Measurements from ENCODE around the gene PRM3. TPM values are rescaled to one million over a fixed set of nuclear protein-coding genes. Genes with fewer than 3 reads are reported as not detected.
"Not testable (repeated sequence)": the region's sequence is repeated elsewhere in the genome, so short reads cannot be mapped to it uniquely, and the experiment has no call there.

Gene PRM3
- polyA plus RNA-seq, 3 donors from 2014 or later, result not detected

DNA sequence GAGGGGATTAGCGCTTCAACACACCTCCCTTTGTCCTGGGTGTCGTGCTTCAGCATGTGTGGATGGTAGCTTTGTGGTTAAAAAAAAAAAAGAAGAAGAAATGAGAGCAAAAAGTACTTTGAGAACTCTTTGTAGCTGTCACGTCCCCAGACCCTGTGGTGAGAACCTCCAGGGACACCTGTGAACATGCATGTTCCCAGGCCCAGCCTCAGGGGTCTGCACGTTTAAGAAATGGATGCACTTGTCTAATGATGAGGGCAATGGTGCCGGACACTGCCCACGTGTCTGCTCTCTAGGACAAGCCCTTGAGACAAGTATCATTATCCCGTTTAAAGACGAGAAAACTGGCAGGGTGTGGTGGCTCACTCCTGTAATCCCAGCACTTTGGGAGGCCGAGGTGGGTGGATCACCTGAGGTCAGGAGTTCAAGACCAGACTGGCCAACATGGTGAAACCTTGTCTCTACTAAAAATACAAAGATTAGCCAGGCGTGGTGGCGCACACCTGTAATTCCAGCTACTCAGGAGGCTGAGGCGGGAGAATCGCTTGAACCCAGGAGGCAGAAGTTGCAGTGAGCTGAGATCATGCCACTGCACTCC, 25.6 kb upstream of the PRM3 start:
- not testable (repeated sequence) for H3K9me3 Mint-ChIP-seq, DNase-seq, H3K36me3 Mint-ChIP-seq, H3K27ac Mint-ChIP-seq, H3K4me3 Mint-ChIP-seq
- Mint-ChIP-seq H3K4me1 (peaks cover 19 to 20% of the 10 kb centered on the region in 2 donors), H3K27me3 (ENCODE audit: low read depth in 3 of 3) (peaks cover 13 to 27% (median 16%) of the 10 kb centered on the region in 3 donors)

- no peak for DNase-seq
- Mint-ChIP-seq H3K9me3 (no peaks in the 10 kb centered on the region), H3K27me3 (ENCODE audit: low read depth in 3 of 3) (peaks cover 18 to 33% (median 24%) of the 10 kb centered on the region in 3 donors), H3K27ac (no peak overlapping the region), H3K36me3 (no peaks in the 10 kb centered on the region), H3K4me3 (peak overlapping the region in 4 of 5 donors; percentile 46 to 81 (median 71)), H3K4me1 (peaks cover 19 to 20% of the 10 kb centered on the region in 2 donors)
These were observed 24.9 kb upstream of the PRM3 start for GRCh38 chr16:11298143-11298900.

GRCh38 chr16:11297492-11298142, 24.2 kb upstream of the PRM3 start:
- H3K27ac Mint-ChIP-seq, result peak overlapping the region in 1 of 6 donors; percentile 3
- H3K4me1 Mint-ChIP-seq, result peaks cover 19 to 20% of the 10 kb centered on the region in 2 donors
- peak; percentile 80 to 83 (median 83) for DNase-seq
- H3K9me3 Mint-ChIP-seq, result no peaks in the 10 kb centered on the region
- H3K36me3 Mint-ChIP-seq, result no peaks in the 10 kb centered on the region
- peak overlapping the region; percentile 67 to 81 (median 74) for H3K4me3 Mint-ChIP-seq
- peaks cover 25 to 39% (median 27%) of the 10 kb centered on the region in 3 donors for H3K27me3 Mint-ChIP-seq (ENCODE audit: low read depth in 3 of 3)

- H3K9me3 Mint-ChIP-seq, result no peaks in the 10 kb centered on the region
- peaks cover 19 to 20% of the 10 kb centered on the region in 2 donors for H3K4me1 Mint-ChIP-seq
- DNase-seq, result no peak
- H3K36me3 Mint-ChIP-seq, result no peaks in the 10 kb centered on the region
- H3K27ac Mint-ChIP-seq, result peak overlapping the region in 1 of 6 donors; percentile 3
- peak overlapping the region; percentile 67 to 81 (median 74) for H3K4me3 Mint-ChIP-seq
- peaks cover 25 to 39% (median 27%) of the 10 kb centered on the region in 3 donors for H3K27me3 Mint-ChIP-seq (ENCODE audit: low read depth in 3 of 3)
These were observed 23.5 kb upstream of the PRM3 start for GRCh38 chr16:11296706-11297491.

DNA sequence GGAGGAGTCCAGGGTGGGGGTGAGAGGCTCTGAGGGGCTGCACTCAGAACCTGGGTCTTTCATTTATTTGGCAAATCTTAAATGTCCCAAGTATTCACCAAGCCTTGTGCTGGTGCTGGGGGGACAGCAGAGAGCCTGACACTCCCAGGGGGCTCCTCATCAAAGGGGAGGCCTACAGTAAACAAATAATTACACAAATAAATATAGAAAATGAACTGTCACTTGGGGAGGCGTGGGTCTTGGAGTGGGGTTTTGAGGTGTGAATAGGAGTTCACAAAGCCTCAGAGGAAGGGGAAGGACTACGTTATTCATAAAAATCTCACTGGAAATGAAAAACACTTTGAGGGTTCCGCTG, 22.9 kb upstream of the PRM3 start:
- Mint-ChIP-seq H3K9me3 (no peaks in the 10 kb centered on the region), H3K27me3 (ENCODE audit: low read depth in 3 of 3) (peaks cover 29 to 44% (median 31%) of the 10 kb centered on the region in 3 donors), H3K27ac (no peak overlapping the region), H3K36me3 (no peaks in the 10 kb centered on the region), H3K4me1 (peaks cover 19 to 20% of the 10 kb centered on the region in 2 donors), H3K4me3 (peak overlapping the region in 1 of 5 donors; percentile 10)
- DNase-seq, result no peak

GRCh38 chr16:11295672-11296071, 22.2 kb upstream of the PRM3 start:
- no peak for DNase-seq
- Mint-ChIP-seq H3K27me3 (ENCODE audit: low read depth in 3 of 3) (peaks cover 27 to 43% (median 35%) of the 10 kb centered on the region in 3 donors), H3K4me3 (no peak overlapping the region), H3K4me1 (peaks cover 19 to 20% of the 10 kb centered on the region in 2 donors), H3K27ac (no peak overlapping the region), H3K9me3 (no peaks in the 10 kb centered on the region), H3K36me3 (no peaks in the 10 kb centered on the region)

GRCh38 chr16:11292076-11292748, 18.8 kb upstream of the PRM3 start:
- H3K4me3 Mint-ChIP-seq, result no peak overlapping the region
- no peak overlapping the region for H3K27ac Mint-ChIP-seq
- H3K4me1 Mint-ChIP-seq, result peaks cover 10 to 11% of the 10 kb centered on the region in 2 donors
- peaks cover 0 to 2% (median 0%) of the 10 kb centered on the region in 6 donors for H3K9me3 Mint-ChIP-seq
- peaks cover 0 to 4% (median 0%) of the 10 kb centered on the region in 3 donors for H3K36me3 Mint-ChIP-seq
- no peak for DNase-seq
- peaks cover 23 to 46% (median 32%) of the 10 kb centered on the region in 3 donors for H3K27me3 Mint-ChIP-seq (ENCODE audit: low read depth in 3 of 3)

DNA sequence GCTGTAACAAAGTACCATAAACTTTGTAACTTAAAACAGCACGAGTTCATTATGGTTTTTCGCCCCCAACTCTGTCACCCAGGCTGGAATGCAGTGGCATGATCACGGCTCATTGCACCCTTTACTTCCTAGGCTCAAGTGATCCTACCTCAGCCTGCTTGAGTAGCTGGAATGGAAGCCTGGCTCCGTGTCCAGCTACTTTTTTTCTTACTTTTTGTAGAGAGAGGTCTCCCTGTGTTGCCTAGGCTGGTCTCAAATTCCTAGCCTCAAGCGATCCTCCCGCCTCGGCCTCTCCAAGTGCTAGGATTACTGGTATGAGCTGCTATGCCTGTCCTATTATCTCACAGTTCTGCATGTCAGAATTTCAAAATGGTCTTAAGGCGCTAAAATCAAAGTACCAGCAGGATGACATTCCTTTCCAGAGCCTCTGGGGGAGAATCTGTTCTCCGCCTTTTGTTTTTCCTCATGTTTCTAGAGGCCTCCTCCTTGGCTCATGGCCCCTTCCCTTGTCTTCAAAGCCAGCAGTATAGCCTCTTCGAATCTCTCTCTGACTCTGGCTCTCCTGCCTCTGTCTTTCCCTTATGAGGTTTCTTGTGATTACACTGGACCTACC, 17.8 kb upstream of the PRM3 start:
- no peak overlapping the region for H3K27ac Mint-ChIP-seq
- H3K36me3 Mint-ChIP-seq, result peaks cover 0 to 4% (median 0%) of the 10 kb centered on the region in 3 donors
- H3K9me3 Mint-ChIP-seq, result peaks cover 0 to 2% (median 0%) of the 10 kb centered on the region in 6 donors
- DNase-seq, result no peak
- peaks cover 21 to 41% (median 31%) of the 10 kb centered on the region in 3 donors for H3K27me3 Mint-ChIP-seq (ENCODE audit: low read depth in 3 of 3)
- H3K4me3 Mint-ChIP-seq, result no peak overlapping the region
- H3K4me1 Mint-ChIP-seq, result peaks cover 0 to 1% of the 10 kb centered on the region in 2 donors

- Mint-ChIP-seq H3K4me1 (no peaks in the 10 kb centered on the region), H3K4me3 (no peak overlapping the region), H3K27me3 (ENCODE audit: low read depth in 3 of 3) (peaks cover 21 to 44% (median 32%) of the 10 kb centered on the region in 3 donors), H3K36me3 (peaks cover 0 to 4% (median 0%) of the 10 kb centered on the region in 3 donors), H3K9me3 (peaks cover 0 to 2% (median 0%) of the 10 kb centered on the region in 6 donors), H3K27ac (no peak overlapping the region)
- no peak for DNase-seq
These were observed 16.9 kb upstream of the PRM3 start for GRCh38 chr16:11290102-11290893.

DNA sequence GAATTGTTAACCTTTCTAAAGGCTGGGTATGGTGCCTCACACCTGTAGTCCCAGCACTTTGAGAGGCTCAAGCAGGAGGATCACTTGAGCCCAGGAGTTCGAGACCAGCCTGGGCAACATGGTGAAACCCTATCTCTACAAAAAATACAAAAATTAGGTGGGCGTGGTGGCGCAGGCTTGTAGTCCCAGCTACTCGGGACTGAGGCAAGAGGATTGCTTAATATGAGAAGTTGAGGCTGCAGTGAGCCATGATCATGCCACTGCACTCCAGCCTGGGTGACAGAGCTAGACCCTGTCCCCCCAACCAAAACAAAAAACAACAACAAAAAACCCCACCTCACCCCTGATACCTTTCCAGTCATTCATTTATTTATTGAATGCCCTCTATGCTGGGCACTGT, 16.3 kb upstream of the PRM3 start:
- peaks cover 21 to 40% (median 30%) of the 10 kb centered on the region in 3 donors for H3K27me3 Mint-ChIP-seq (ENCODE audit: low read depth in 3 of 3)
- not testable (repeated sequence) for H3K36me3 Mint-ChIP-seq, H3K27ac Mint-ChIP-seq, H3K4me1 Mint-ChIP-seq, H3K9me3 Mint-ChIP-seq, DNase-seq, H3K4me3 Mint-ChIP-seq

- H3K27ac Mint-ChIP-seq, result no peak overlapping the region
- peaks cover 0 to 4% (median 0%) of the 10 kb centered on the region in 3 donors for H3K36me3 Mint-ChIP-seq
- DNase-seq, result no peak
- peaks cover 0 to 2% (median 0%) of the 10 kb centered on the region in 6 donors for H3K9me3 Mint-ChIP-seq
- H3K27me3 Mint-ChIP-seq (ENCODE audit: low read depth in 3 of 3), result peaks cover 20 to 40% (median 29%) of the 10 kb centered on the region in 3 donors
- H3K4me3 Mint-ChIP-seq, result no peak overlapping the region
- H3K4me1 Mint-ChIP-seq, result no peaks in the 10 kb centered on the region
These were observed 15.8 kb upstream of the PRM3 start for GRCh38 chr16:11289202-11289601.

GRCh38 chr16:11285842-11286241, 12.4 kb upstream of the PRM3 start:
- DNase-seq, result no peak
- Mint-ChIP-seq H3K36me3 (peaks cover 0 to 4% (median 0%) of the 10 kb centered on the region in 3 donors), H3K27me3 (ENCODE audit: low read depth in 3 of 3) (peaks cover 9 to 23% (median 14%) of the 10 kb centered on the region in 3 donors), H3K27ac (no peak overlapping the region), H3K9me3 (peaks cover 0 to 2% (median 0%) of the 10 kb centered on the region in 6 donors), H3K4me3 (no peak overlapping the region), H3K4me1 (no peaks in the 10 kb centered on the region)
